HCT116 (cell line): ENCODE data around the gene DOLPP1.

Source experiments
- ATF3 ChIP-seq: IDR thresholded peaks from 2 replicates; pipeline ENCODE4 v1.6.1; 2012
- CTCF ChIP-seq, 3 experiments: fragments of 200-600 bp in 1 of 3; sonication (generic) in 1 of 3; IDR thresholded peaks in 2 of 3; conservative IDR thresholded peaks in 1 of 3; 2 replicates each; pipeline ENCODE4 v1.5.1; 2012 to 2017; ENCODE audit warnings: low read depth in 2 of 3, low read length in 2 of 3, antibody characterized with exemption in 1 of 3, borderline replicate concordance in 1 of 3, control low read depth in 1 of 3, mild to moderate bottlenecking in 1 of 3, mixed read lengths in 1 of 3, mixed run types in 1 of 3, moderate library complexity in 1 of 3; ENCODE audit not compliant: insufficient read depth in 1 of 3
- EGR1 ChIP-seq: IDR thresholded peaks from 2 replicates; pipeline ENCODE4 v1.6.1; 2012; ENCODE audit warnings: low read depth
- EZH2 ChIP-seq: fragments of 200-600 bp; sonication (generic); IDR thresholded peaks from 2 replicates; pipeline ENCODE4 v1.6.1; 2017; ENCODE audit warnings: antibody characterized with exemption, mixed run types
- EZH2phosphoT487 ChIP-seq: fragments of 200-600 bp; IDR thresholded peaks from 2 replicates; pipeline ENCODE4 v1.6.1; 2018; ENCODE audit warnings: antibody characterized with exemption, borderline replicate concordance
- MAX ChIP-seq: IDR thresholded peaks from 2 replicates; pipeline ENCODE4 v1.6.1; 2012
- POLR2A ChIP-seq: IDR thresholded peaks from 2 replicates; pipeline ENCODE4 v1.7.0; 2011; ENCODE audit warnings: borderline replicate concordance; ENCODE audit not compliant: insufficient read depth, insufficient read length; ENCODE audit errors: extremely low read depth
- POLR2AphosphoS5 ChIP-seq: IDR thresholded peaks from 2 replicates; pipeline ENCODE4 v1.6.1; 2011; ENCODE audit warnings: mild to moderate bottlenecking, low read depth, low read length, moderate library complexity
- RAD21 ChIP-seq: IDR thresholded peaks from 2 replicates; pipeline ENCODE4 v1.6.1; 2012; ENCODE audit warnings: low read depth, mild to moderate bottlenecking
- SIN3A ChIP-seq: IDR thresholded peaks from 2 replicates; pipeline ENCODE4 v1.6.1; 2012; ENCODE audit warnings: low read depth
- SP1 ChIP-seq: IDR thresholded peaks from 2 replicates; pipeline ENCODE4 v1.6.1; 2012; ENCODE audit warnings: low read depth
- YY1 ChIP-seq: IDR thresholded peaks from 2 replicates; pipeline ENCODE4 v1.6.1; 2011; ENCODE audit warnings: low read length, low read depth, moderate library complexity, mild to moderate bottlenecking; ENCODE audit not compliant: insufficient replicate concordance; ENCODE audit errors: extremely low read depth
- ZBTB33 ChIP-seq: IDR thresholded peaks from 2 replicates; pipeline ENCODE4 v1.6.1; 2011; ENCODE audit warnings: mild to moderate bottlenecking, low read length, moderate library complexity; ENCODE audit not compliant: insufficient replicate concordance; ENCODE audit errors: extremely low read depth
- ZNF274 ChIP-seq: fragments of 200-500 bp; sonication (Bioruptor generic); IDR thresholded peaks from 2 replicates; pipeline ENCODE4 v1.6.1; 2014; ENCODE audit warnings: mild to moderate bottlenecking, low read depth, low read length, inconsistent platforms

GRCh38 chr9:129036923-129037766, 43.8 kb upstream of the DOLPP1 start:
- TF ChIP-seq CTCF (IDR thresholded peaks at IDR 0.05 in 2 of 3, conservative IDR thresholded peaks at IDR 0.05 in 1 of 3; ENCODE audit: borderline replicate concordance in 1 of 3, insufficient read depth in 1 of 3, low read depth in 2 of 3, low read length in 2 of 3) (no peak), POLR2A (no peak), POLR2AphosphoS5 (no peak), SP1 (no peak), SIN3A (no peak), RAD21 (no peak), MAX (no peak), ZBTB33 (no peak), ZNF274 (no peak), EZH2phosphoT487 (no peak), EGR1 (no peak), ATF3 (no peak), EZH2 (no peak), YY1 (no peak)
